Liver (tissue), 9 donors: ENCODE measurements around the gene MAPK8IP3. TPM values are rescaled to one million over a fixed set of nuclear protein-coding genes. Genes with fewer than 3 reads are reported as not detected.

Source experiments
- DNase-seq: peaks from one replicate; pipeline ENCODE4 v3.0.0-alpha.2; 2017; ENCODE audit warnings: low spot score
- H3K27ac ChIP-seq, 2 donors: one replicate each; pipeline ENCODE4 v1.7.0; 2013; ENCODE audit warnings: inconsistent platforms in 2 of 2, low read length in 2 of 2, control low read depth in 1 of 2, low read depth in 1 of 2, mild to moderate bottlenecking in 1 of 2
- H3K27me3 ChIP-seq, 4 donors: one replicate each; pipeline versions ENCODE4 v1.6.1 to v1.7.0; 2013; ENCODE audit warnings: low read length in 3 of 4, inconsistent platforms in 1 of 4, mild to moderate bottlenecking in 1 of 4, moderate library complexity in 1 of 4; ENCODE audit not compliant: control insufficient read depth in 4 of 4, insufficient read depth in 4 of 4
- H3K36me3 ChIP-seq, 4 donors: one replicate each; pipeline versions ENCODE4 v1.6.1 to v1.7.0; 2013; ENCODE audit warnings: low read length in 3 of 4, mild to moderate bottlenecking in 3 of 4, low read depth in 1 of 4, moderate library complexity in 1 of 4; ENCODE audit not compliant: control insufficient read depth in 4 of 4, insufficient read depth in 3 of 4
- H3K4me1 ChIP-seq, 4 donors: one replicate each; pipeline versions ENCODE4 v1.6.1 to v1.7.0; 2013; ENCODE audit warnings: low read length in 3 of 4, mild to moderate bottlenecking in 3 of 4, moderate library complexity in 1 of 4; ENCODE audit not compliant: control insufficient read depth in 4 of 4, insufficient read depth in 4 of 4
- H3K4me3 ChIP-seq, 3 donors: one replicate each; pipeline versions ENCODE4 v1.6.1 to v1.7.0; 2013; ENCODE audit warnings: low read length in 3 of 3, control low read depth in 1 of 3, low read depth in 1 of 3, mild to moderate bottlenecking in 1 of 3
- H3K9ac ChIP-seq, 2 donors: one replicate each; pipeline ENCODE4 v1.7.0; 2013; ENCODE audit warnings: low read length in 2 of 2, mild to moderate bottlenecking in 2 of 2, moderate library complexity in 2 of 2, control low read depth in 1 of 2, low read depth in 1 of 2
- H3K9me3 ChIP-seq, 4 donors: one replicate each; pipeline versions ENCODE4 v1.6.1 to v1.7.0; 2013; ENCODE audit warnings: low read length in 3 of 4; ENCODE audit not compliant: control insufficient read depth in 4 of 4
- EGR1 ChIP-seq, 2 donors: IDR thresholded peaks; 2 replicates each; pipeline ENCODE4 v1.6.1; 2016 to 2018; ENCODE audit warnings: antibody characterized with exemption in 2 of 2, low read depth in 2 of 2
- FOXA1 ChIP-seq: IDR thresholded peaks from 2 replicates; pipeline ENCODE4 v1.6.1; 2016; ENCODE audit warnings: antibody characterized with exemption
- FOXA2 ChIP-seq: IDR thresholded peaks from 2 replicates; pipeline ENCODE4 v1.6.1; 2016; ENCODE audit warnings: antibody characterized with exemption
- GABPA ChIP-seq, 2 donors: IDR thresholded peaks in 1 of 2; conservative IDR thresholded peaks in 1 of 2; 2 replicates each; pipeline ENCODE4 v1.6.1; 2016; ENCODE audit warnings: antibody characterized with exemption in 2 of 2, mild to moderate bottlenecking in 1 of 2, moderate library complexity in 1 of 2
- HNF4A ChIP-seq, 2 donors: conservative IDR thresholded peaks; 2 replicates each; pipeline ENCODE4 v1.6.1; 2016; ENCODE audit warnings: antibody characterized with exemption in 2 of 2, mild to moderate bottlenecking in 2 of 2
- HNF4G ChIP-seq: IDR thresholded peaks from 2 replicates; pipeline ENCODE4 v1.6.1; 2016; ENCODE audit warnings: antibody characterized with exemption
- JUND ChIP-seq, 2 donors: IDR thresholded peaks; 2 replicates each; pipeline ENCODE4 v1.6.1; 2016; ENCODE audit warnings: antibody characterized with exemption in 2 of 2
- NR2F2 ChIP-seq: IDR thresholded peaks from 2 replicates; pipeline ENCODE4 v1.6.1; 2016; ENCODE audit warnings: antibody characterized with exemption
- RXRA ChIP-seq, 2 donors: IDR thresholded peaks; 2 replicates each; pipeline ENCODE4 v1.6.1; 2017 to 2018; ENCODE audit warnings: antibody characterized with exemption in 2 of 2, mild to moderate bottlenecking in 1 of 2
- SP1 ChIP-seq: IDR thresholded peaks from 2 replicates; pipeline ENCODE4 v1.6.1; 2018; ENCODE audit warnings: antibody characterized with exemption, mild to moderate bottlenecking
- TAF1 ChIP-seq: conservative IDR thresholded peaks from 2 replicates; pipeline ENCODE4 v1.6.1; 2016; ENCODE audit warnings: antibody characterized with exemption, mild to moderate bottlenecking
- YY1 ChIP-seq: IDR thresholded peaks from 2 replicates; pipeline ENCODE4 v1.6.1; 2016; ENCODE audit warnings: antibody characterized with exemption, mild to moderate bottlenecking
- WGBS: extraction: QIAGEN DNeasy Blood & Tissue Kit; methylation state at CpG from one replicate; pipeline ENCODE4 v1.1.7; 2013; 5-methylcytosine and 5-hydroxymethylcytosine counted together
- polyA plus RNA-seq, 2 donors: library from polyadenylated mRNA; stranded (reverse) in 1 of 2; unstranded in 1 of 2; fragments of 200-250 nt in 1 of 2; fragments of >200 nt in 1 of 2; fragmentation: Nextera tagmentation in 1 of 2; extraction: Ambion mirVana in 1 of 2; gene quantifications; one replicate each; pipeline versions ENCODE4 v1.2.1 to v1.2.3, GENCODE V29; 2013 to 2015
- total RNA-seq, 2 donors: library from RNA; depleted of rRNA; stranded (reverse); fragments of >200 nt; gene quantifications; one replicate each; pipeline ENCODE4 v1.2.3, GENCODE V29; 2014
- TF ChIP-seq, protein P1 (sequence below): IDR thresholded peaks from 2 replicates; pipeline ENCODE4 v1.6.1; 2016; ENCODE audit warnings: antibody characterized with exemption
- TF ChIP-seq, protein P2 (sequence below): fragments of 150-350 bp; IDR thresholded peaks from 2 replicates; pipeline ENCODE4 v1.5.1; 2017; ENCODE audit warnings: improper control_type of control experiment, low read depth, low read length; ENCODE audit not compliant: missing input control
- TF ChIP-seq, protein P3 (sequence below): IDR thresholded peaks from 2 replicates; pipeline ENCODE4 v1.6.1; 2016; ENCODE audit warnings: antibody characterized with exemption
- donor health status: healthy.
- donor health status: healthy.
- donor health status: healthy.
- donor health status: healthy.
- donor health status: healthy.

MAPK8IP3 gene
- total and polyA plus RNA-seq, 4 donors: 4.1 to 43.0 (median 9.3) TPM

DNA sequence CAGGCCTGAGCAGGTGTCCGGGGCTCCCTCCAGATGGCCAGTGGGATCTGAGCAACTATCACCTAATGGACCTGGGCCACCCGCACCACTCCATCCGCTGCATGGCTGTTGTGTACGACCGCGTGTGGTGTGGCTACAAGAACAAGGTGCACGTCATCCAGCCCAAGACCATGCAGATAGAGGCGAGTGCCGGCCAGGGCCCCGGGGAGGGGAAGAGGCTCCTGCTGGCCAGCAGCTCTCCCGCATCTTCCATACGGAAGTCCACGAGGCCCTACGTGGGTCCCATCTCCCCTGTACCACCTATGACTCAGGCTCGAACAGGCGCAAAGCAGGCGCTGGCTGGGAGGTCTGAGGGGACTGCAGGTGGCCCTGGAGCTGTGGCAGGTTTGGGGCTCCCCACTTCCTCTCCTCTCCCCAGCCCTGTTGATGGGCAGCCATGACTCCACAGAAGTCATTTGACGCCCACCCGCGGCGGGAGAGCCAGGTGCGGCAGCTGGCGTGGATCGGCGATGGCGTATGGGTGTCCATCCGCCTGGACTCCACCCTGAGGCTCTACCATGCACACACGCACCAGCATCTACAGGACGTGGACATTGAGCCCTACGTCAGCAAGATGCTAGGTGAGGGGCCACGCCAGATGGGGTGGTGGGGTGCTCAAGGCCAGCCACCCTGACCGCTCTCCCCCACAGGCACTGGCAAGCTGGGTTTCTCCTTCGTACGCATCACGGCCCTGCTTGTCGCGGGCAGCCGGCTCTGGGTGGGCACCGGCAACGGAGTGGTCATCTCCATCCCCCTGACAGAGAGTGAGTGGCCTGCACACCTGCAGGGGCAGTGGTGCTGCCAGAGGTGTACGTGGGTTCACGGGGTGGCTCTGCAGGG, 61.4 kb downstream of the MAPK8IP3 start:
- no peak overlapping the region for H3K9ac ChIP-seq
- H3K4me1 ChIP-seq: peaks cover 0 to 21% (median 12%) of the 10 kb centered on the region in 4 donors
- H3K36me3 ChIP-seq: peaks cover 7 to 46% (median 13%) of the 10 kb centered on the region in 4 donors
- TF ChIP-seq FOXA2 (no peak), EGR1 (IDR thresholded peaks at IDR 0.05; ENCODE audit: low read depth in 2 of 2) (no peak), SP1 (no peak), TAF1 (no peak), JUND (IDR thresholded peaks at IDR 0.05) (no peak)
- TF ChIP-seq, protein P1, sequence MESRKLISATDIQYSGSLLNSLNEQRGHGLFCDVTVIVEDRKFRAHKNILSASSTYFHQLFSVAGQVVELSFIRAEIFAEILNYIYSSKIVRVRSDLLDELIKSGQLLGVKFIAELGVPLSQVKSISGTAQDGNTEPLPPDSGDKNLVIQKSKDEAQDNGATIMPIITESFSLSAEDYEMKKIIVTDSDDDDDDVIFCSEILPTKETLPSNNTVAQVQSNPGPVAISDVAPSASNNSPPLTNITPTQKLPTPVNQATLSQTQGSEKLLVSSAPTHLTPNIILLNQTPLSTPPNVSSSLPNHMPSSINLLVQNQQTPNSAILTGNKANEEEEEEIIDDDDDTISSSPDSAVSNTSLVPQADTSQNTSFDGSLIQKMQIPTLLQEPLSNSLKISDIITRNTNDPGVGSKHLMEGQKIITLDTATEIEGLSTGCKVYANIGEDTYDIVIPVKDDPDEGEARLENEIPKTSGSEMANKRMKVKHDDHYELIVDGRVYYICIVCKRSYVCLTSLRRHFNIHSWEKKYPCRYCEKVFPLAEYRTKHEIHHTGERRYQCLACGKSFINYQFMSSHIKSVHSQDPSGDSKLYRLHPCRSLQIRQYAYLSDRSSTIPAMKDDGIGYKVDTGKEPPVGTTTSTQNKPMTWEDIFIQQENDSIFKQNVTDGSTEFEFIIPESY: no peak
- TF ChIP-seq, protein P2, sequence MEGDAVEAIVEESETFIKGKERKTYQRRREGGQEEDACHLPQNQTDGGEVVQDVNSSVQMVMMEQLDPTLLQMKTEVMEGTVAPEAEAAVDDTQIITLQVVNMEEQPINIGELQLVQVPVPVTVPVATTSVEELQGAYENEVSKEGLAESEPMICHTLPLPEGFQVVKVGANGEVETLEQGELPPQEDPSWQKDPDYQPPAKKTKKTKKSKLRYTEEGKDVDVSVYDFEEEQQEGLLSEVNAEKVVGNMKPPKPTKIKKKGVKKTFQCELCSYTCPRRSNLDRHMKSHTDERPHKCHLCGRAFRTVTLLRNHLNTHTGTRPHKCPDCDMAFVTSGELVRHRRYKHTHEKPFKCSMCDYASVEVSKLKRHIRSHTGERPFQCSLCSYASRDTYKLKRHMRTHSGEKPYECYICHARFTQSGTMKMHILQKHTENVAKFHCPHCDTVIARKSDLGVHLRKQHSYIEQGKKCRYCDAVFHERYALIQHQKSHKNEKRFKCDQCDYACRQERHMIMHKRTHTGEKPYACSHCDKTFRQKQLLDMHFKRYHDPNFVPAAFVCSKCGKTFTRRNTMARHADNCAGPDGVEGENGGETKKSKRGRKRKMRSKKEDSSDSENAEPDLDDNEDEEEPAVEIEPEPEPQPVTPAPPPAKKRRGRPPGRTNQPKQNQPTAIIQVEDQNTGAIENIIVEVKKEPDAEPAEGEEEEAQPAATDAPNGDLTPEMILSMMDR: no peak
- no peaks in the 10 kb centered on the region for H3K27me3 ChIP-seq
- no peaks in the 10 kb centered on the region for H3K9me3 ChIP-seq
- no peak for DNase-seq
- 94% methylated on average over 42 of the region's 42 CpGs for WGBS
- no peak overlapping the region for H3K27ac ChIP-seq
- no peak overlapping the region for H3K4me3 ChIP-seq

DNA sequence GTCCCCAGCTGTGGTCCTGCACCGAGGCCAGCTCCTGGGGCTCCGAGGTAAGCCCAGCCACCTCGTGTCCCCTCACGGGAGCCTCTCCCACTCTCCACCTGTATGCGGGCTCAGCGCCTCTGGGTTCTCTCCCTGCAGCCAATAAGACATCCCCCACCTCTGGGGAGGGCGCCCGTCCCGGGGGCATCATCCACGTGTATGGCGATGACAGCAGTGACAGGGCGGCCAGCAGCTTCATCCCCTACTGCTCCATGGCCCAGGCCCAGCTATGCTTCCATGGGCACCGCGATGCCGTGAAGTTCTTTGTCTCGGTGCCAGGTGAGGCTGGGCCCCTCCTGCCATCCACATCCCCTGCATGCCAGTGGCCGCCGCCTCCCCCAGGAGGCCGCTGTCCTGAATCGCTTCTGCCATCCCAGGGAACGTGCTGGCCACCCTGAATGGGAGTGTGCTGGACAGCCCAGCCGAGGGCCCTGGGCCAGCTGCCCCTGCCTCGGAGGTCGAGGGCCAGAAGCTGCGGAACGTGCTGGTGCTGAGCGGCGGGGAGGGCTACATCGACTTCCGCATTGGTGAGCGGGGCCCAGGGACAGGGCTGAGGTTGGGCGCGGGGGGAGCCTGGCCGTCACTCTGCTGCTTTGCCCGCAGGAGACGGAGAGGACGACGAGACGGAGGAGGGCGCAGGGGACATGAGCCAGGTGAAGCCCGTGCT, 62.2 kb downstream of the MAPK8IP3 start:
- peaks cover 6 to 38% (median 12%) of the 10 kb centered on the region in 4 donors for H3K36me3 ChIP-seq
- H3K9me3 ChIP-seq: no peaks in the 10 kb centered on the region
- no peak overlapping the region for H3K27ac ChIP-seq
- no peaks in the 10 kb centered on the region for H3K27me3 ChIP-seq
- TF ChIP-seq, protein P1: no peak
- TF ChIP-seq HNF4A (conservative IDR thresholded peaks at IDR 0.05) (no peak), FOXA2 (no peak), HNF4G (no peak), JUND (IDR thresholded peaks at IDR 0.05) (no peak), EGR1 (IDR thresholded peaks at IDR 0.05; ENCODE audit: low read depth in 2 of 2) (no peak), NR2F2 (no peak), RXRA (IDR thresholded peaks at IDR 0.05) (no peak), YY1 (no peak), TAF1 (no peak), SP1 (no peak), FOXA1 (no peak), GABPA (IDR thresholded peaks at IDR 0.05 in 1 of 2, conservative IDR thresholded peaks at IDR 0.05 in 1 of 2) (no peak)
- TF ChIP-seq, protein P3, sequence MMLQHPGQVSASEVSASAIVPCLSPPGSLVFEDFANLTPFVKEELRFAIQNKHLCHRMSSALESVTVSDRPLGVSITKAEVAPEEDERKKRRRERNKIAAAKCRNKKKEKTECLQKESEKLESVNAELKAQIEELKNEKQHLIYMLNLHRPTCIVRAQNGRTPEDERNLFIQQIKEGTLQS: no peak
- H3K9ac ChIP-seq: no peak overlapping the region
- H3K4me1 ChIP-seq: peaks cover 0 to 25% (median 13%) of the 10 kb centered on the region in 4 donors
- WGBS: 91% methylated on average over 41 of the region's 41 CpGs
- H3K4me3 ChIP-seq: no peak overlapping the region
- no peak for DNase-seq
